GM12872 (cell line): ENCODE data around the gene ALG5.

ENCODE experiments used
- CTCF ChIP-seq: IDR thresholded peaks from 3 replicates; pipeline ENCODE4 v1.5.1; 2011; ENCODE audit warnings: low read depth, mild to moderate bottlenecking, low read length, moderate library complexity; ENCODE audit not compliant: insufficient read depth

The ALG5 gene

DNA sequence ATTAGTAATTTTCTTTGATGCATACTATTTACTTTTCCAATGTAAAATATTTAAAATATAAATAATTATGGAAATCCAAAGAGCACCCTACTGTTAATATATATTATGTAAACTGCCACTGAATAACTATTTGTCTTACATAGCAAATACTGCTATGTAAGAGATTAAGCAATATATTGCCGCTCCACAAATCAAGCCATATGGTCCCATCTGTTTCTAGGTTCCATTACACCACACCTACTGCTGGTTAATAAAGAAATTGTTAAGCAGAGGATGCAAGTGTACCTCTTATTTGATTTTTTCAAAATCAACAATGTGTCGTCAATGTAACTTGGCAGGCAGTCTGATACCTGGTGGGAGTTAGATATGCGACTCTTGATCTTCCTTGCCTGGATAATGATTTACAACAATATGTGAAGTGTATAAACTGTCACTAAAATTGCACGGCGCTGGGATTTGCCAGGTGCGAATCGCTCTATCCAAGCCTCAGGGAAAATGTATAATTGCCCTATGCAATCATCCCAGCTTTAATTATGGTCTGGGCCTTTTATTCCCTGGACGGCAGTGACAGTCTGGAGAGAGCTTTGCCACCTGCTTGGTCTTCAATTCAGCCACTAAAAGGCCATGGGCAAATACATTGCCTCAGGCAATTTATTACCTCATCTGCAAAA is 95.1 kb downstream of the ALG5 start:
- no peak for TF ChIP-seq CTCF
